ENCODE measurements around the gene TMEM178B. TPM values are rescaled to one million over a fixed set of nuclear protein-coding genes. Genes with fewer than 3 reads are reported as not detected.

TMEM178B gene
- total RNA-seq, 6 experiments from 2014 or later = under 0.01 to 0.53 (median 0.13) TPM; not detected in 2

DNA sequence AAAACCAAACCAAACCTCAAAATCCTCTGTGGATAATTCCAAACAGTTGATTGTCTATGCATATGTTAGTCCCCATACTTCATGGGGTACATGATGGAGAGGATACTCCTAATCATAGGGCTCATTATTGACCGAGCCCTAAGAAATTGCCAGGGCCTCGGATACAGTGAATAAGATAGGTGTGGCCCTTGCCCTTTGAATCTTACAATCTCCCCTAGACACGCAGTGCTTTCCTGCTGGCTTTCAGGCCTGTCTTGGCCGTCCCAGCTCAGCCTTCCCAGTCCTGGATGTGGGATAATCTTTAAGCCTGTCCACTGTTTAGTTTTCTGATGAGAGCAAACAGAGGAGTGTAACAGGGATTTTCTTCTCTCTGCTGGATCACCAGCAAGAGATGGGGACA, 161.8 kb downstream of the TMEM178B start:
- DNase-seq = no peak

DNA sequence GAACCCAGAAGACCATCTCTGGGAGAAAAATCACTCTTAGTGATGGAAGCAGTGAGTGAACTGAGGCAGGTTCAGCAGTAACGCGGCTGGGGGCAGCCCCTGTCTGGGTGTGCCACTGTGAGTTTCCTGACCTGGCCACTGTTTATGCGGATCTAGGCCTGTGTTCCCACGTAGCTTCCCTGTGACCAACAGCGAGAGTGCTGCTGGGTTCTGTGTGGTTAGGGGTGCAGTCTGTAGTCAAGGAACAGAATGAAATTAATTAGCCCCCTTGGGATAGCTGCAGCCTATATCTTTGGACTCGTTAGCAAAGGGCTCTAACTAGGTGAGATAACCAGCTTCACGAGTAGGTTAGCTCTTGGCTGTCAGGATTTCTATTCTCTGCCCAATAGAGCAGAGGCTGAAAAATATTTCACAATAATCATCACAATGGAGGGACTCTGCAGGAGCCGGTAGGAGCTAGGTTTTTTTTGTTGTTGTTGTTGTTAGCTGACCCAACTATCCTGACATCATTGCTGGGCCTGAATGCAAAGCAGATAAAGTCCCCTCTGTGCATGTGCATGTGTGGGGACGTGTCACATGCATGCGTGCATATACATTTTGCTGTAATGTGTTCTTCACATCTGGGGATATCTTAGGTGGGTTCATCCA, 164.9 kb downstream of the TMEM178B start:
- no peak for ATAC-seq
- WGBS (ENCODE audit: insufficient coverage, low coverage, low lambda C conversion rate, missing lambda C conversion rate) = 45% methylated on average over 6 of the region's 10 CpGs
- H3K36me3 ChIP-seq = no peaks in the 10 kb centered on the region
- intact Hi-C loops (cut with DNase I) = no loop called here
- no peak for DNase-seq
- no peaks in the 10 kb centered on the region for H3K4me1 ChIP-seq
- TF ChIP-seq, protein P1, sequence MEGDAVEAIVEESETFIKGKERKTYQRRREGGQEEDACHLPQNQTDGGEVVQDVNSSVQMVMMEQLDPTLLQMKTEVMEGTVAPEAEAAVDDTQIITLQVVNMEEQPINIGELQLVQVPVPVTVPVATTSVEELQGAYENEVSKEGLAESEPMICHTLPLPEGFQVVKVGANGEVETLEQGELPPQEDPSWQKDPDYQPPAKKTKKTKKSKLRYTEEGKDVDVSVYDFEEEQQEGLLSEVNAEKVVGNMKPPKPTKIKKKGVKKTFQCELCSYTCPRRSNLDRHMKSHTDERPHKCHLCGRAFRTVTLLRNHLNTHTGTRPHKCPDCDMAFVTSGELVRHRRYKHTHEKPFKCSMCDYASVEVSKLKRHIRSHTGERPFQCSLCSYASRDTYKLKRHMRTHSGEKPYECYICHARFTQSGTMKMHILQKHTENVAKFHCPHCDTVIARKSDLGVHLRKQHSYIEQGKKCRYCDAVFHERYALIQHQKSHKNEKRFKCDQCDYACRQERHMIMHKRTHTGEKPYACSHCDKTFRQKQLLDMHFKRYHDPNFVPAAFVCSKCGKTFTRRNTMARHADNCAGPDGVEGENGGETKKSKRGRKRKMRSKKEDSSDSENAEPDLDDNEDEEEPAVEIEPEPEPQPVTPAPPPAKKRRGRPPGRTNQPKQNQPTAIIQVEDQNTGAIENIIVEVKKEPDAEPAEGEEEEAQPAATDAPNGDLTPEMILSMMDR (IDR thresholded peaks at IDR 0.05) = no peak
- no peak for TF ChIP-seq POLR2A (IDR thresholded peaks at IDR 0.05)
- H3K27ac ChIP-seq = no peak overlapping the region
- H3K27me3 ChIP-seq = no peaks in the 10 kb centered on the region
- no peaks in the 10 kb centered on the region for H3K9me3 ChIP-seq
- no peak overlapping the region for H3K4me3 ChIP-seq

More for the DNA sequence above, 161.8 kb downstream of the TMEM178B start:
- Histone ChIP-seq H3K9me3 (no peaks in the 10 kb centered on the region), H3K4me3 (no peak overlapping the region), H3K27ac (no peak overlapping the region), H3K27me3 (no peaks in the 10 kb centered on the region), H3K36me3 (no peaks in the 10 kb centered on the region), H3K4me1 (peaks cover 0 to 10% (median 0%) of the 10 kb centered on the region in 4 donors)
- WGBS (ENCODE audit: insufficient coverage, low coverage, low lambda C conversion rate, missing lambda C conversion rate) = no CpG with 5 or more reads among the region's 4 CpGs
- intact Hi-C loops (cut with DNase I) = no loop called here
- no peak for ATAC-seq
- TF ChIP-seq, protein P1 (IDR thresholded peaks at IDR 0.05) = no peak
- TF ChIP-seq POLR2A (IDR thresholded peaks at IDR 0.05) = no peak

DNA sequence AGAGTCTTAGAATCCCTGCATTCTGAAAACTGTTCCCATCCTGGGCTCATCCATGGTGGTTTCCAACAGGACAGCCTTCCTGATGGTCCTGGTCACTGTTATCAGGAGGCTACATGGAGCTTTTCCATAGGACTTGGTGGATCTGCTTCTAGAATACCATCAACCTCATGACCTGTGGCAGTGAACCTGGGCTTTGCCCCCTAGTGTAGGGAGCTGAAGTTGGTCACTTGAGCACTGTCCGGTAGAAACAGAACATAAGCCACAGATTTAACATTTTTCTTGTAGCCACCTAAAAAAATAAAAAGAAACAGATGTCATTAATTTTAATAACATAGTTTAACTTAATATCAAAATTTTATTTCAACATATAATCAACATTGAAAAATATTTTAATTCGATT, 165.8 kb downstream of the TMEM178B start:
- no peak overlapping the region for H3K4me3 ChIP-seq
- no peak overlapping the region for H3K27ac ChIP-seq
- WGBS (ENCODE audit: insufficient coverage, low coverage, low lambda C conversion rate, missing lambda C conversion rate) = 72% methylated on average over 2 of the region's 2 CpGs
- no peaks in the 10 kb centered on the region for H3K27me3 ChIP-seq
- no peak for ATAC-seq
- H3K4me1 ChIP-seq = no peaks in the 10 kb centered on the region
- intact Hi-C loops (cut with DNase I) = no loop called here
- TF ChIP-seq, protein P1 (IDR thresholded peaks at IDR 0.05) = no peak
- H3K9me3 ChIP-seq = no peaks in the 10 kb centered on the region
- H3K36me3 ChIP-seq = no peaks in the 10 kb centered on the region
- no peak for DNase-seq

DNA sequence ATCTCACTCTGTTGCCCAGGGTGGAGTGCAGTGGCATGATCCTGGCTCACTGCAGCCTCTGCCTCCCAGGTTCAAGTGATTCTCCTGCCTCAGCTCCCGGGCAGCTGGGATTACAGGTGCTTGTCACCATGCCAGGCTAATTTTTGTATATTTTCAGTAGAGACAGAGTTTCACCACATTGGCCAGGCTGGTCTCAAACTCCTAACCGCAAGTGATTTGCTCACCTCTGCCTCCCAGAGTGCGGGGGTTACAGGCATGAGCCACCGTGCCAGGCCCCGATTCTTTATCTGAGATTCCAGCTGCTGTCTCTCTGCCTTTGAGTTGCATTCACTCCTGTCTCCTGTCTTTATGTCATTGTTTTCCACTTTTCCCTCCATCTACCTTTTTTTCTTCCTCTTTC, 168.7 kb downstream of the TMEM178B start:
- H3K36me3 ChIP-seq = no peaks in the 10 kb centered on the region
- H3K9me3 ChIP-seq = no peaks in the 10 kb centered on the region
- DNase-seq (no peak), ATAC-seq (no peak)
- H3K27me3 ChIP-seq = no peaks in the 10 kb centered on the region
- intact Hi-C loops (cut with DNase I) = no loop called here
- 89% methylated on average over 4 of the region's 5 CpGs for WGBS (ENCODE audit: insufficient coverage, low coverage, low lambda C conversion rate, missing lambda C conversion rate)
- no peak overlapping the region for H3K4me3 ChIP-seq
- no peaks in the 10 kb centered on the region for H3K4me1 ChIP-seq
- TF ChIP-seq POLR2A (IDR thresholded peaks at IDR 0.05) = no peak
- no peak overlapping the region for H3K27ac ChIP-seq

DNA sequence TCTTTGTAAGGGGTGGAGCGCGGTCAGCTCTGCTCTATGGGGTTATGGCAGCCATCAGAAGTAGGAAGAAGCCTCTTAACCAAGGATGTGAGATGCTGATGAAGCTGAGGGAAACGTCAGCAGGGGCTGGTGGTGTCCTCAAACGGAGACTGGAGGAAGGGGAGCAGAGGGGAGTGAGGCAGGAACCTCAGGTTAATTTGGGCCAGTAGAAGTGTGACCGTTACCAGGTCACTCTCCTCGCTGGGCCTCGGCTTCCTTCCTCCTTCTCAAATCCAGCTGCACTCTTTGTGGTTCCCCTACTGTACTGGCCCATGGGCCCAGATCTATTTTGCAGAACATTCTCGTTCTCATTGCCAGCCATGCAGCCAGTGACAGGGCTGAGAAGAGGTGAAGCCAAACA, 169.5 kb downstream of the TMEM178B start:
- ATAC-seq (no peak), DNase-seq (no peak)
- Histone ChIP-seq H3K9me3 (no peaks in the 10 kb centered on the region), H3K27me3 (no peaks in the 10 kb centered on the region), H3K27ac (no peak overlapping the region), H3K4me1 (no peaks in the 10 kb centered on the region), H3K4me3 (no peak overlapping the region), H3K36me3 (no peaks in the 10 kb centered on the region)
- intact Hi-C loops (cut with DNase I) = no loop called here
- TF ChIP-seq, protein P1 (IDR thresholded peaks at IDR 0.05) = no peak
- no peak for TF ChIP-seq POLR2A (IDR thresholded peaks at IDR 0.05)
- 41% methylated on average over 8 of the region's 8 CpGs for WGBS (ENCODE audit: insufficient coverage, low coverage, low lambda C conversion rate, missing lambda C conversion rate)

Measured in right lobe of liver (tissue), 6 donors.